MM.1S (cell line): ENCODE measurements around the gene FLRT2.

Experiments used
- DNase-seq: peaks from one replicate; pipeline ENCODE4 v3.0.0-alpha.2; 2015
- H2AFZ ChIP-seq: fragments of 300-600 bp; sonication (generic); 2 replicates; pipeline ENCODE4 v1.6.0; 2016; ENCODE audit warnings: antibody characterized with exemption, low read length
- H3F3A ChIP-seq: fragments of 300-600 bp; sonication (generic); 2 replicates; pipeline ENCODE4 v1.6.1; 2016; ENCODE audit warnings: mild to moderate bottlenecking, antibody characterized with exemption, low read length, moderate library complexity, mixed read lengths; ENCODE audit not compliant: insufficient read depth
- H3K27ac ChIP-seq: fragments of 300-600 bp; sonication (generic); 2 replicates; pipeline ENCODE4 v1.5.1; 2016; ENCODE audit warnings: mild to moderate bottlenecking, low read length
- H3K27me3 ChIP-seq: fragments of 300-600 bp; sonication (generic); replicated peaks from 2 replicates; pipeline ENCODE4 v1.6.0; 2016; ENCODE audit warnings: low read length; ENCODE audit not compliant: insufficient read depth
- H3K36me3 ChIP-seq: fragments of 300-600 bp; sonication (generic); replicated peaks from 2 replicates; pipeline ENCODE4 v1.6.1; 2016; ENCODE audit warnings: mild to moderate bottlenecking, low read length, mixed read lengths; ENCODE audit not compliant: insufficient read depth
- H3K4me1 ChIP-seq: fragments of 300-600 bp; sonication (generic); 2 replicates; pipeline ENCODE4 v1.6.1; 2016; ENCODE audit warnings: low read length, mixed read lengths
- H3K4me2 ChIP-seq: fragments of 300-600 bp; sonication (generic); 2 replicates; pipeline ENCODE4 v1.6.0; 2016; ENCODE audit warnings: low read depth, low read length
- H3K4me3 ChIP-seq: fragments of 300-600 bp; sonication (generic); 2 replicates; pipeline ENCODE4 v1.5.1; 2016; ENCODE audit warnings: low read length, mixed read lengths
- H3K79me2 ChIP-seq: fragments of 300-600 bp; sonication (generic); 2 replicates; pipeline ENCODE4 v1.6.1; 2016; ENCODE audit warnings: mixed run types, low read length, mixed read lengths
- H3K9ac ChIP-seq: fragments of 300-600 bp; sonication (generic); 2 replicates; pipeline ENCODE4 v1.6.1; 2016; ENCODE audit warnings: low read length, mixed read lengths
- H3K9me2 ChIP-seq: fragments of 300-600 bp; sonication (generic); replicated peaks from 2 replicates; pipeline ENCODE4 v1.6.1; 2016; ENCODE audit warnings: mild to moderate bottlenecking, low read length, mixed read lengths; ENCODE audit not compliant: insufficient read depth
- H3K9me3 ChIP-seq: fragments of 300-600 bp; sonication (generic); replicated peaks from 2 replicates; pipeline ENCODE4 v1.6.1; 2016; ENCODE audit warnings: mild to moderate bottlenecking, low read length, mixed read lengths; ENCODE audit not compliant: insufficient read depth
- H4K20me1 ChIP-seq: fragments of 300-600 bp; sonication (generic); 2 replicates; pipeline ENCODE4 v1.6.1; 2016; ENCODE audit warnings: mild to moderate bottlenecking, low read length, moderate library complexity, mixed read lengths; ENCODE audit not compliant: insufficient read depth
- EZH2 ChIP-seq: fragments of 300-600 bp; sonication (generic); optimal IDR thresholded peaks from 2 replicates; pipeline ENCODE3; 2017; ENCODE audit warnings: low read depth, mild to moderate bottlenecking, antibody characterized with exemption, low read length, mixed read lengths
- EZH2phosphoT487 ChIP-seq: fragments of 300-600 bp; sonication (generic); IDR thresholded peaks from 2 replicates; pipeline ENCODE4 v1.6.1; 2018; ENCODE audit warnings: antibody characterized with exemption, low read length
- TF ChIP-seq, protein P1 (sequence below): fragments of 300-600 bp; sonication (generic); IDR thresholded peaks from 2 replicates; pipeline ENCODE4 v1.5.1; 2016; ENCODE audit warnings: antibody characterized with exemption, low read length, mixed read lengths

FLRT2 gene

DNA sequence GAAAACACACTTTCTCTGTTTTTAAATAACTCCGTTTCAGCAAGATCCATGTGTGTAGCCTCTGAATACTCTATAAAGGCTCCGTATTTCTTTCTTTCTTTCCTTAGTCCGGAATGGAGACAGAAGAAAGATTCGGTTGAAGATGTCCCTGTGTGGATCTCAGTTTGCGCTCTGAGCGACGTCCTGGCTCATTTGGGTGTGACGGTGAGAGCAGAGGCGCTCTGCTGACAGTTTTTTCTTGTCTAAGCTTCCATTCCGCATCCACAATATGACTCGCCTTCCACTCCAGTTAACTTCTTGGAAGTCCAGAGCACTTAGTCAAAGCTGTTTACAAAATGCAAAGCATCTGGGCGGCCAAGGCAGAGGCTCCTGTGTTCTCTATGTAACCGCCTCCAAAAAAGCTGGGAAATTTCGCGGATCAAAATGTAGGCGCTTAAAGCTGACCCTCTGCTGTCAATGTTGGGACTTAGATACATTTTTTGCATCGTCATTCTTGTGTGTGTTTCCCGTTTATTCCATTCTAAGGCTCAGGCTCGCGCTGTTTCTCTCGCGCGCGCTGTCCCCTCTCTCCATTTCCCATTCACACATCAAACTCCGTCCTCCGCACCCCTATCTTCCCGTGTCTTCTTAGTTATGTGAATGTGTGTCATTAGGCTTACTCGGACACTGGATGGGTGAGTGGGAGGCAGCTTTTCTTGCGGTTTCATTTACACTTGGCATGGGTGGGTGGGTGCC lies 880 bp upstream of the FLRT2 start:
- Histone ChIP-seq H3K9me3 (no peaks in the 10 kb centered on the region), H3K4me3 (no peak overlapping the region), H3K9ac (no peak overlapping the region), H3K27ac (no peak overlapping the region), H3K79me2 (no peaks in the 10 kb centered on the region), H3K27me3 (no peaks in the 10 kb centered on the region), H3K4me1 (no peaks in the 10 kb centered on the region), H3K4me2 (no peak overlapping the region), H3K9me2 (no peaks in the 10 kb centered on the region), H2AFZ (no peak overlapping the region), H3K36me3 (no peaks in the 10 kb centered on the region), H4K20me1 (no peaks in the 10 kb centered on the region), H3F3A (no peaks in the 10 kb centered on the region)
- no peak for TF ChIP-seq EZH2phosphoT487
- TF ChIP-seq, protein P1, sequence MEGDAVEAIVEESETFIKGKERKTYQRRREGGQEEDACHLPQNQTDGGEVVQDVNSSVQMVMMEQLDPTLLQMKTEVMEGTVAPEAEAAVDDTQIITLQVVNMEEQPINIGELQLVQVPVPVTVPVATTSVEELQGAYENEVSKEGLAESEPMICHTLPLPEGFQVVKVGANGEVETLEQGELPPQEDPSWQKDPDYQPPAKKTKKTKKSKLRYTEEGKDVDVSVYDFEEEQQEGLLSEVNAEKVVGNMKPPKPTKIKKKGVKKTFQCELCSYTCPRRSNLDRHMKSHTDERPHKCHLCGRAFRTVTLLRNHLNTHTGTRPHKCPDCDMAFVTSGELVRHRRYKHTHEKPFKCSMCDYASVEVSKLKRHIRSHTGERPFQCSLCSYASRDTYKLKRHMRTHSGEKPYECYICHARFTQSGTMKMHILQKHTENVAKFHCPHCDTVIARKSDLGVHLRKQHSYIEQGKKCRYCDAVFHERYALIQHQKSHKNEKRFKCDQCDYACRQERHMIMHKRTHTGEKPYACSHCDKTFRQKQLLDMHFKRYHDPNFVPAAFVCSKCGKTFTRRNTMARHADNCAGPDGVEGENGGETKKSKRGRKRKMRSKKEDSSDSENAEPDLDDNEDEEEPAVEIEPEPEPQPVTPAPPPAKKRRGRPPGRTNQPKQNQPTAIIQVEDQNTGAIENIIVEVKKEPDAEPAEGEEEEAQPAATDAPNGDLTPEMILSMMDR, result no peak
- TF ChIP-seq EZH2, result no peak
- DNase-seq, result no peak

DNA sequence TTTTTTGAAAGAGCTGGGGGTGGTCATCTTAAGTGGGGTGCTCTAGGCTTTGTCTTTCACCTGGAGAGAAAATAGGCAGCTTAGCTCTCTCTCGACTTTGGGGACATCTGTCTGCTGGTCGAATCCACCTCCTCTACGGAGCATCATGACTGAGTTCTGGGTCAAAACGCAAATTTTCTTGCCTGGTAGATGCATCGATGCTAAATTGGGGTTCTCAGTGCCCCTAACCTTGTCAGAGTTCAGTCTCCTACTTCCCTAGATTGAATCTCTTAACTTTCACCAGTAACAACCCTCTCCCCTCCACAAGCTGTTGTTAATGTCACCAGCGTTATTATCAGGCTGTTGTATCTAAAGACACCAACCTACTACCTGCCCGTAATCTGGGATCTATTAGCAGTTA lies 682 bp downstream of the FLRT2 start:
- H3K27ac ChIP-seq, result no peak overlapping the region
- no peak overlapping the region for H3K9ac ChIP-seq
- no peaks in the 10 kb centered on the region for H3K27me3 ChIP-seq
- no peak overlapping the region for H2AFZ ChIP-seq
- no peaks in the 10 kb centered on the region for H3K79me2 ChIP-seq
- DNase-seq, result no peak
- H3K9me2 ChIP-seq, result no peaks in the 10 kb centered on the region
- H3K4me1 ChIP-seq, result no peaks in the 10 kb centered on the region
- H3F3A ChIP-seq, result no peaks in the 10 kb centered on the region
- H3K36me3 ChIP-seq, result no peaks in the 10 kb centered on the region
- H3K9me3 ChIP-seq, result no peaks in the 10 kb centered on the region
- no peak overlapping the region for H3K4me2 ChIP-seq
- TF ChIP-seq EZH2phosphoT487, result no peak
- TF ChIP-seq, protein P1, result no peak
- no peak for TF ChIP-seq EZH2
- no peaks in the 10 kb centered on the region for H4K20me1 ChIP-seq
- no peak overlapping the region for H3K4me3 ChIP-seq

DNA sequence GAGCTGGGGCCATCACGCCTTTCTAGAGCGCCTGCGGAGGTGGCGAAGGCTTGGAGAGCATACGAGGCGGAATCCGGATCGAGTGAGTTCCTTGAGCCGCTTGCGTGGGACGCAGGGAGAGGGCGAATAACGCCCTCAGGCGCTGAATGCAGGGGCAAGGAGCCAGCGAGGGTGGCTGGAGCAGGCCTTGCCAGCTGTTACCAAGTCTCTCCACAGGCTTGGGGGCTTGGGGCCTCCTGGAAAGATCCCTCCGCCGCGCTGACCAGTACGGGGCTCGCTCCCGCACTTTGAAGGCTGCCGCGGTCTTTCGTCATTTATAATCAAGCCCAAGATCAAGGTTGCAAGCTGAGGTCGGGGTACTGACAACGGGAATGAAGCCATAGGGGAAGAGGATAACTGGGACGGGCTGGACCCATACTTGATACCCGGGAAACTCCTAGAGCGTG lies 1.2 kb downstream of the FLRT2 start:
- Histone ChIP-seq H3K4me3 (no peak overlapping the region), H3K27ac (no peak overlapping the region), H3K79me2 (no peaks in the 10 kb centered on the region), H3K9me2 (no peaks in the 10 kb centered on the region), H3K9ac (no peak overlapping the region), H3K36me3 (no peaks in the 10 kb centered on the region), H3K9me3 (no peaks in the 10 kb centered on the region), H4K20me1 (no peaks in the 10 kb centered on the region), H3K27me3 (no peaks in the 10 kb centered on the region), H2AFZ (no peak overlapping the region), H3K4me1 (no peaks in the 10 kb centered on the region), H3F3A (no peaks in the 10 kb centered on the region), H3K4me2 (no peak overlapping the region)
- no peak for DNase-seq
- TF ChIP-seq EZH2 (no peak), EZH2phosphoT487 (no peak)
- TF ChIP-seq, protein P1, result no peak
